Right ventricle myocardium inferior (tissue), 1 donor: ENCODE measurements around the gene PHF3. TPM values are rescaled to one million over a fixed set of nuclear protein-coding genes. Genes with fewer than 3 reads are reported as not detected.
"Not testable (repeated sequence)": the region's sequence is repeated elsewhere in the genome, so short reads cannot be mapped to it uniquely, and the experiment has no call there.

Source experiments
- ATAC-seq: fragments of 200-7000 bp; cut with Tn5 transposase; one replicate; pipeline ENCODE4 v1.9.1; 2020; ENCODE audit warnings: mild to moderate bottlenecking, moderate library complexity
- DNase-seq: peaks from one replicate; pipeline ENCODE4 v3.0.0; 2021; ENCODE audit errors: missing footprints
- intact Hi-C: fragments of 100-400 bp; cut with DNase I; formaldehyde crosslinking; loops from one replicate; pipeline ENCODE4 v1.11.0; 2022
- total RNA-seq: library from RNA; stranded (reverse); fragmentation: NEBNext Ultra II Directional; extraction: Animal tissue kit (Norgen Biotek cat#: 25700); gene quantifications from one replicate; pipeline ENCODE4 v1.2.1, GENCODE V29; 2021
- donor health status: DM: no; HTN: yes; CAD: no; lungs with severe emphysema.

Gene PHF3
- total RNA-seq, 1 donor from 2014 or later = 33.4 TPM

DNA sequence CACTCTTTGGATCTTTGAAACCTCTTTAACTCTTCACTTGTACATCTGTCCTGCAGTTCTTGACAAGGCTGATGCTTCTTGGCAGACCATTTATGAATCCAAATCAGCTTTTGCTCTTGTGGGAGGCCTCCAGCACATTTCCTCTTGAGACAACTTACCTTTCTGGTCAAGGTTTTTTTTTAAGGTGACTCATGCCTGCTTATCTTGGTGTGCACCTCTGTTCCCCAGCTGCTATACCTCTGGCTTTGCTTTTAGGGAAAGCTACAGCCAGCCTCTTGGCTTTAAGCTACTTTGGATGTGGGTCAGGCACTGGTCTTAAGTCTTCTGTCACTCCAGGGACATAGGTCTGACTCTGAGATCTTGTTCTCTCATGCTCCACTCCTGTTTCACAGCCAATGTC is 106.5 kb downstream of the PHF3 start:
- ATAC-seq (no peak), DNase-seq (no peak)
- intact Hi-C loops = no loop called here

DNA sequence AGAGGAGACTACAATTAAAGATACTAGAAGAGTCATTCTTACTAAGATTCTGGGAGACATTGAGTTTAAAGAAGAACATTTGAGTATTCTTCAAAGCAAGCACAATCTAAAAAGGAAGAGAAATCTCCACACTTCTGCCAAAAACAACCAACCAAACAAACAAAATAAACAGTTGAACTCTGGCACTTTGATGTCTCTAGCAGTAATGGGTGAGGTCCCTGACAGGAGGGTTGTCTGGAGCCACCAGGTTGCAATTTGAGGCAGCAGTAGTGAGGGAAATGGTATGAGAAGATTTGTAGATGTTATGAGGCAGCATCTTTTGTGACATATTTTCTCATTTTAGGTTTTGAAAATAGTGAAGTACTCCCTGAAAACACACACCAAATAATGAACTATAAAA is 108.1 kb downstream of the PHF3 start:
- ATAC-seq (no peak), DNase-seq (no peak)
- intact Hi-C loops = no loop called here

DNA sequence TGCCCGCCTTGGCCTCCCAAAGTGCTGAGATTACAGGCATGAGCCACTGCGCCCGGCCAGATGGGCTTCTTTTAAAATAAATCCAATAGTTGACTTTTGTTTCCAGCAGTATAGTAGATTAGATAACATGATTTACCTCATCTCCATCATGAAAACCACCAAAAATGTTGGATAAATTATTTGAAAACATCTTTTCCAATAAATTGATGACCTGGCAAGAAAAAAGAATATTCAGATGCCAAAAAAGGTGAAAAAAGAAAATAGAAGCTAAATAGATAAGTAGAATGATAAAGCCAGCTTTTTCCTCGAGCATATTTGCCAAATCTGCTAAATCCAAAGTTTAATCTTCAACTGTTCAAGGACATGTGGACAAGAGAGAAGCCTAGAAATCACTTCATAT is 109.2 kb downstream of the PHF3 start:
- intact Hi-C loops = no loop called here

DNA sequence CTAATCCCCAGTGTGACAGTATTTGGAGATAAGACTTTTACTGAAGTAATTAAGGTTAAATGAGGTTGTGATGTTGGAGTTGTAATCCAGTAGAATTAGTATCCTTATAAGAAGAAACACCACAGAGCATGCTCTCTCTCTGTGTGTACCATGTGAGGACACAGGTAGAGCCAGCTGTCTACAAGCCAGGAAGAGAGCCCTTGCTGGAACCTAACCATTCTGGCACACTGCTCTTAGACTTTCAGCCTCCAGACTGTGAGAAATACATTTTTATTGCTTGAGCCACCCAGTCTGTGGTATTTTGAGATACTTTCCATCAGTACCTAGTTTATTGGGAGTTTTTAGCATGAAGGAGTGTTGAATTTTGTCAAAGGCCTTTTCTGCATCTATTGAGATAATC is 110.2 kb downstream of the PHF3 start:
- ATAC-seq = no peak
- intact Hi-C loops = no loop called here
- no peak for DNase-seq

More for the DNA sequence above, 109.2 kb downstream of the PHF3 start:
- no peak for ATAC-seq
- DNase-seq = no peak

DNA sequence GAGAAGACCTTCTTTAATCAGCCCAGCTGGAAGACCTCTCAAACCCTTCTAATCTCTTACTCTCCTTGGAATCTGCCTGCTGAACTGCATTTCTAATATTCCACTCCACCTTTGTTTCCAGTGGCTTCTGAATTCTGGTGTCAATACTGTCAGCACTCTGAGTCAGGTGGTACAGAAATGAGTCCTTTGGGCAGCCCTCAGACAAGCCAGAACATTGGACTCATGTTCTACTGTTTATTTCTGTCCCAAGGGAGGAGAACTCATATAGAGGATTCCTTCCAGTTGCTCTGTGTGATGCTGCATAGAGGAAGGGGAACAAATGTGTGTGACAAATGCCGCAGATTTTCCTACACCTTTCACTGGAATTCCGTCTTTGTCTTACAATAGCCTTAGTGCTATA is 114.8 kb downstream of the PHF3 start:
- ATAC-seq (no peak), DNase-seq (no peak)
- intact Hi-C loops = no loop called here

DNA sequence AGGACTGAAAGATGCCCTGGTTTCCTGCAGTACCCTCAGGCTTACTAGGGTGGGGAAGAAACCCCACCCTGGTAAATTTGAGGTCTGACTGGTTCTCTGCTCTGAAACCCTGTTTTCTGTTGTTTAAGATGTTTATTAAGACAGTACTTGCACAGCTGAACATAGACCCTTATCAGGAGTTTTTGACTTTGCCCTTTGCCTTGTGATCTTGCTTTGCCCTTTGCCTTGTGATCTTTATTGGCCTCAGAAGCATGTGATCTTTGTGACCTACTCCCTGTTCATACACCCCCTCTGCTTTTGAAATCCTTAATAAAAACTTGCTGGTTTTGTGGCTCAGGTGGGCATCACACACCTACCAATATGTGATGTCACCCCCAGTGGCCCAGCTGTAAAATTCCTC is 121.7 kb downstream of the PHF3 start:
- DNase-seq, ATAC-seq, intact Hi-C loops: not testable (repeated sequence)

DNA sequence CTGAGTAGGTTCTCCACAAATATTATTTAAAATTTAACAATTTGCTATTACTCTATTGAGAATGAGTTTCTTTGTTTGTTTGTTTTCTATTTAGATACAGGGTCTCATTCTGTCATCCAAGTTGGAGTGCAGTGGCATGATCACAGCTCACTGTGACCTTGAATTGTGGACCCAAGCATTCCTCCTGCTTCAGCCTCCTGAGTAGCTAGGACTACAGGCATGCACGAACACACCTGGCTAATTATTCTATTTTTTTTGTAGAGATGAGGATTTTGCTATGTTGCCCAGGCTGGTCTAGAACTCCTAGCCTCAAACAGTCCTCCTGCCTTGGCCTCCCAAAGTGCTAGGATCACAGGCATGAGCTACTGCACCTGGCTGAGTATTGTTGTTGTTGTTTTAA is 122.2 kb downstream of the PHF3 start:
- intact Hi-C loops = no loop called here
- ATAC-seq = no peak
- no peak for DNase-seq

DNA sequence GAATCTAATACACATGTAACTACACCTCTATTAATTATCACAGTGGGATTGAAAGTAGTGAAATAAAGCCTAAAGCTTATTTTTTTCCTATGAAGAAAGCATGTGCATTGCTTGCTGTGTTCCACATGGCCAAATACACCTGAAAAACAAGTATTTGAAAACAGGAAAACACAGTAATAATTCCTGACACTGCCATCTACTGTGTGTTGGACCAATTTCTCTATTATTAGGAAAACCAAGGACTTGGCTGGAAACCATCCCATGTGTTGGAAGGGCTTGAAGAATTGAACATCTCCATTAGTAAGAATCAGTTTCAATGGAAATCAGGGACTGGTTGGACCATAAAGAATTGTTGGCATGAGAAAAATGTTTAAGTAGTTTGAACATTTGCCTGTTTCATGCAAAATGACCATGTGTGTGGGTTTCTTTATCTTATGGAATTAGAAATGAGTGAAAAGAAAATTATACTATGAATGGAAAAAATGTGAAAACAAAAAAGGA is 124.1 kb downstream of the PHF3 start:
- no peak for ATAC-seq
- no peak for DNase-seq
- intact Hi-C loops = loop anchor here (5.0 kb wide), 1 partner anchor 452 kb away; no protein-coding TSS in a partner anchor

DNA sequence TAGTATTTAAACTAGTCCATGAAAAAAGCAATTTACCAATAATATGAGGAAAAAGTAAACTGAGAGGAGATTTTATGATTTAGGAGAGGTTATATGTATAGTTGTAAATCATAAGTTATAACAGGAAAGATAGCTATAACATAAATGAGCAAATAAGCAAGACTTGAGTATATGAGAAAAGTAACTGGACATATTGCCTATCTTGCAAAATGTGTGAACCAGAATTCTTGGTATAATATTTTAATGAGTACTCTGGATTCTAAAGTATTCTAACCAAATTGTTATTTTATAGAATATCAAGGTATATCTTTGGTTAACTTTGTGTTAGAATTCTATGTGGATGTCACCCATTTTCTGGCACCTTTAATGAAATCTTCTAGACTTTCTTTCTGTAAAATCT is 124.6 kb downstream of the PHF3 start:
- intact Hi-C loops = loop anchor here (5.0 kb wide), 1 partner anchor 453 kb away; no protein-coding TSS in a partner anchor
- ATAC-seq (no peak), DNase-seq (no peak)

DNA sequence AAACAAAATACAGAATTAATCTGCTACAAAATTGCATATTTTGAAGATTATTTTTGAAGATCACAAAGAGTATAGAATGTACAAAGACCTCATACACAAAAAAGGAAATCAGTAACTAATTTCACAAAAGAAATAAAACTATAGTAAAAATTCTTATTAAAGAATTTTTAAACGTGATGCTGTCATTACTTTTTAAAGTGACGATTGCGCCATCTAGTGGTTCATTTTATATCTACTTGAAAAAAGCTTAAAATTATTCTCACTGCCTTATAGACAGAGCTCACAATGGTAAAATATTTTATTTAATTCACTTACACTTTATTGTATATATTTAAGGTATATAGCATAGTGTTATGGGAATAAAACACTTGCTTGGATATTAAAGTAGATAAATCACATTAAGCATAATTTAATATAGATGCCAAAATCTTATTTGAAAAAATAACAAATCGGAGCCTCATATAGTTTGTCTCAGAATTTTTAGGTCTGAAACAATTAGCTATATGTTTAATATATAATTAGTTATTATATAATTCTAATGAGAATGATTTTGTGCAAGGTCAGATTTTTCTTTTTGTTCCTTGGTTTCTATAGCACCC is 128.8 kb downstream of the PHF3 start:
- no peak for DNase-seq
- ATAC-seq = no peak
- intact Hi-C loops = loop anchor here (1.0 to 5.0 kb wide), 2 partner anchors 166 to 457 kb away; no protein-coding TSS in a partner anchor

Other genes with a start within 250 kb of the PHF3 start
- gene PTP4A1, start 63.3 kb upstream of the PHF3 start, total RNA-seq = 32.5 TPM